ENCODE data around the gene ARL3.
A peak's percentile ranks its signal among the peaks of the same experiment; 100 is the strongest.
"Not testable (repeated sequence)": the region's sequence is repeated elsewhere in the genome, so short reads cannot be mapped to it uniquely, and the experiment has no call there.

ARL3 gene

GRCh38 chr10:102713814-102714620 lies at the start of gene ARL3:
TSS of gene ARL3 (minus strand) at chr10:102714397. CDS start at chr10:102714275, 122 bp downstream.
- peak; percentile 86 to 89 for DNase-seq (ENCODE audit: low read depth in 2 of 2)

GRCh38 chr10:102763037-102763607 lies 48.9 kb upstream of the ARL3 start:
- DNase-seq (ENCODE audit: low read depth in 2 of 2), result no peak

- DNase-seq (ENCODE audit: low read depth in 2 of 2), result no peak
These were observed 48.3 kb upstream of the ARL3 start for GRCh38 chr10:102762401-102763015.

- DNase-seq (ENCODE audit: low read depth in 2 of 2), result no peak
These were observed 47.8 kb upstream of the ARL3 start for GRCh38 chr10:102761981-102762380.

- no peak for DNase-seq (ENCODE audit: low read depth in 2 of 2)
These were observed 45.5 kb upstream of the ARL3 start for GRCh38 chr10:102759497-102760210.

- DNase-seq (ENCODE audit: low read depth in 2 of 2), result not testable (repeated sequence)
These were observed 44.7 kb upstream of the ARL3 start for GRCh38 chr10:102758933-102759262.

DNA sequence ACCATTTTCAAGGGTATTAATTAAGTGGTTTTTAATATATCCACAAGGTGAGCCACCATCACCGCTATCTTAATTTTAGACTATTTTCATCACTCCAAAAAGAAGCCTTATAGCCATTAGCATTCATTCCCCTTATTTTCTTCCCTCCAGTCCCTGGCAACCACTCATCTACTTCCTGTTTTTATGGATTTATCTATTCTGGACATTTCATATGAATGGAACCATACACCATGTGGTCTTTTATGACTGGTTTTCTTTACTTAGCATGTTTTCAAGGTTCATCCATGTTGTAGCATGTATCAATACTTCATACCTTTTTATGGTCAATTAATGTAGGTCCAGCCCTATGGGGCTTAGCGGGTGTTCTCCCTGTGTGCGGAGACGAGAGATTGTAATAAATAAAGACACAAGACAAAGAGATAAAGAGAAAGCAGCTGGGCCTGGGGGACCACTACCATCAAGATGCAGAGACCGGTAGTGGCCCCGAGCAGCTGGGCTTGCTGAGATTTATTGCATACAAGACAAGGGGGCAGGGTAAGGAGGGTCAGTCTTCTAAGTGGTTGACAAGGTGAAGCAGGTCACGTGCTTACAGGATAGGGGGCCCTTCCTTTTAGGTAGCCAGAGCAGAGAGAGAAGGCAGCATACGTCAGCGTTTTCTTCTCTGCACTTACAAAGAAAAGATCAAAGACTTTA lies 44.2 kb upstream of the ARL3 start:
- DNase-seq (ENCODE audit: low read depth in 2 of 2), result no peak

DNA sequence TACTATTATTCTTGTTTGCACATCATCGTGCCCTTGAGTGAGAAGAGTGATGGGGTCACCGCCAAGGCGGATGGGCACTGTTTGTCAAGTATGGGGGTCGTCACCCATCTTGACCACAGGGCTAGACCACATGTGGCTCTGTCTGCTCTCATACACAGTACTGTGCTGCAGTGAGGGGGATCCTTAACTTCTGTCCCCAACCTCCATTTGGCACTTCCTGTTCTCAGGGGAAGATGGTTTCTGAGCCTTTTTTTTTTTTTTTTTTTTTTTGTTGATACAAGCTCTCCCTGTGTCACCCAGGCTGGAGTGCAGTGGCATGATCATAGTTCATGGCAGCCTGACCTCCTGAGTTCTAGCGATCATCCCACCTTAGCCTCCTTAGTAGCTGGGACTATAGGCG lies 43.1 kb upstream of the ARL3 start:
- DNase-seq (ENCODE audit: low read depth in 2 of 2), result no peak

DNA sequence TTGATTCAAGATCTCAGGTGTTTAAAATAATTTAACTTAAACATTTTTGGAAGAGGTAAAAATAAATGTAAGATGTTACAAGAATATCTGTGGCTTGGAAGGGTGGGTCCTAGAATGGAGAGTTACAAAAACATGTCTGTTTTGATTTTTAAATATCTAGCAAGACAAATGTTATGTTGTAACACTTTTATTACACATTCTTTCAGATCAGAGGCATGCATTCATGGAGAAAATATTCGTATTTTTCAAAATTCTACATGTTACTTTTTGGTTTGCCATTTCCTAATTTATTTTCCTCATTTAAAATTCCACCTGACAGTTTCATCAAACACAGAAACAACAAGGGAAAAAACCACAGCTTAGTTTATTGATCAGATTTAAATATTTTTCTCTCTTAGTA lies 39.5 kb upstream of the ARL3 start:
- no peak for DNase-seq (ENCODE audit: low read depth in 2 of 2)

GRCh38 chr10:102752934-102753664 lies 38.9 kb upstream of the ARL3 start:
- no peak for DNase-seq (ENCODE audit: low read depth in 2 of 2)

GRCh38 chr10:102752266-102752930 lies 38.2 kb upstream of the ARL3 start:
- no peak for DNase-seq (ENCODE audit: low read depth in 2 of 2)

- no peak for DNase-seq (ENCODE audit: low read depth in 2 of 2)
These were observed 31.0 kb upstream of the ARL3 start for GRCh38 chr10:102745157-102745556.

- no peak for DNase-seq (ENCODE audit: low read depth in 2 of 2)
These were observed 30.3 kb upstream of the ARL3 start for GRCh38 chr10:102744374-102745051.

DNA sequence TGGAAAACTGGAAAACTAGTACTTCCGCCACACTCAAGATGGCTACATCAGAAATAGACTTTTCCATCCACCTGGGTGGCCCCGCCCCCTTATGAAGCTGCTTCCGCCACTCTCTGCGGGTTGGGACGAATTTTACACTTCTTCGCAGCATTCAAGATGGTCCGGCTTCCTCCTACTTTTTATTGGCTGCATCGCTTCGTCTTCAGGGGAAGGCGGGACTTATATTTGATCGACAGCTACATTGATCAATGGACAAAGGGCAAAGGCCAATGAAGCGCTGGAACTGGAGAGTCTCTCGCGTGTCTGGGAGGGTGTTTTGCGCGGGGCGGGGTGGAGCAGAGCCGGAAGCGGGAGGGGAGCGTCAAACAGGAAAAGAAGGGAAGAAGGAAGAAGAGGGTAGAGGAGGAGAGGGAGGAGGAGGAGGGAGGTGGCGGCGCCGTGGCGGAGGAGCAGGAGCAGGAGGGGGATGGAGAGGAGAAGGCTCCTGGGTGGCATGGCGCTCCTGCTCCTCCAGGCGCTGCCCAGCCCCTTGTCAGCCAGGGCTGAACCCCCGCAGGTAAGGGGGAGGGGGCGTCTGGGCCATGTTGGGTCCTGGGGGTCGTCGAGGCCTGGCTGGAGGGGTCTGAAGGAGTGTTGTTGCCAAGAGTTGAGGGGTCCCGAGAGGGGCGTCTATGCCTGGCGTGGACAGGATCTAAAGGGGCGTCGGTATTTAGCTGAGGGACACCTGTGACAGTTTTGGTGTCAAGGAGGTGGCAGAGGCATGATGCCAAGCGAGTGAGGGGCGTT lies 29.6 kb upstream of the ARL3 start, which contains the start of gene WBP1L:
Gene WBP1L, plus strand, starts transcription at position 361 of the 786 bp plus-strand sequence. Its CDS starts 106 bp downstream, at position 467.
- DNase-seq (ENCODE audit: low read depth in 2 of 2), result peak; percentile 87 to 88

DNA sequence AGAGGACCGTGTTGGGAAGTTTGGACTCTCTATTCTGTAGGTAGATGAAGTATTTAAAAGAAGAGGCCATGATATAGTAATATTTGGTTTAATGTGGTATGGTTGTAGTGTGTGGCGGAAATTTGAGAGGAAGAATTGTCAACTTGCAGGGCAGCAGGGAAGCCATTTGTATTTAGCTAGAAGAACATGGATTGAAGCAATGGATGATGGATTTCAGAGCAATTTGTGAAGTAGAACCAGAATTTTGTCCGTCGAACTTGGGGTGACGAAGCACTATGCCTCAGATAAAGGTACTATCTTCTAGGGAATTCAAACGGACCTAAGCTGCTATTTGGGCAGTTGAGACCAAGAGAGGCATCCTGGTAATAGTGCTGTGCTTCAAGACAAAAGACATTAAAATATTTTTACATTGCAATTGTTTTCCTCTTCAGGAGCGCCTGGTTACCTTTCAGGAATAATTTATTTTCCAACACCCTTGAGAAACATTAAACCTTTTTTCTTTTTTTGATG lies 28.9 kb upstream of the ARL3 start:
- no peak for DNase-seq (ENCODE audit: low read depth in 2 of 2)

- not testable (repeated sequence) for DNase-seq (ENCODE audit: low read depth in 2 of 2)
These were observed 28.1 kb upstream of the ARL3 start for GRCh38 chr10:102742313-102742712.

- no peak for DNase-seq (ENCODE audit: low read depth in 2 of 2)
These were observed 27.6 kb upstream of the ARL3 start for GRCh38 chr10:102741726-102742237.

DNA sequence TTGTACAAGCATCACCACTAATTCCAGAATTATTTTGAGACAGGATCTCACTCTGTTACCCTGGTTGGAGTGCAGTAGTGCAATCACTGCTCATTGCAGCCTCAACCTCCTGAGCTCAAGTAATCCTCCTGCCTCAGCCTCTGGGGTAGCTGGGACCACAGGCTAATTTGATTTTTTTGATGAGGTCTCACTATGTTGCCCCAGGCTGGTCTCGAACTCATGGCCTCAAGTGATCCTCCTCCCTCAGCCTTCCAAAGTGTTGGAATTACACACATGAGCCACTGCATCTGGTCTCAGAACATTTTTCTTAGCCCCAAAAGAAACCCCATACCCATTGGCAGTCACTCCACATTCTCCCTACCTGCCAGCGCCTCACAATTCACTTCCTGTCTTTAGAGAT lies 26.0 kb upstream of the ARL3 start:
- no peak for DNase-seq (ENCODE audit: low read depth in 2 of 2)

DNA sequence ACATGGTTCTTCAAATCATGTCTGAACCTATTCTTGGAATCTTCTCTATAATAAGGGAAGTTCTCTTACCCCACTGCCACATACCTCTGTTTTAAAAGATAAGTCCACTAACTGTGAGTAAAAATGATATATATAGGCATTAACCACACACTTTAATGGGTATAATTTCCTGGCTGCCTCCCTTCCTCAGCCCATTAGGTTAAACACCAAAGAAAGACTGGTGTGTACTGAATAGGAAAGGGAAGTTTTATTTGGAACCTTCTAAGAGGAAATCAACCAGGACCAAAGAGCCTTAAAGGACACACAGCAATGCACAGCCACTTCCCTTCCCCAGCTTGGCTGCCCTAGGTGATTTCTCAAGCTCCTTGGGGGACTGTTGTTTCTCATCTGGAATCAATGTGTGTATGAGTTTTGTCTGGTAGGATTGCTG lies 24.5 kb upstream of the ARL3 start:
- no peak for DNase-seq (ENCODE audit: low read depth in 2 of 2)

All from stimulated activated CD4-positive, alpha-beta T cell treated with anti-CD3 and anti-CD28 coated beads, Interleukin-1b, Interleukin-23, amount 100 ng/mL, for 1 hour (primary cell).